Glutamatergic neuron (in vitro differentiated cells): ENCODE measurements around the gene SKOR1. TPM values are rescaled to one million over a fixed set of nuclear protein-coding genes. Genes with fewer than 3 reads are reported as not detected.

Source experiments
- DNase-seq: peaks from one replicate; pipeline ENCODE4 v3.0.0; 2022
- H3K27ac Mint-ChIP-seq: one replicate; pipeline ENCODE4 v1.8.0; 2020; ENCODE audit warnings: mild to moderate bottlenecking, mixed read lengths, inconsistent platforms; ENCODE audit not compliant: unreplicated experiment
- H3K27me3 Mint-ChIP-seq: one replicate; pipeline ENCODE4 v1.8.0; 2020; ENCODE audit warnings: mild to moderate bottlenecking, moderate library complexity, mixed read lengths, inconsistent platforms; ENCODE audit not compliant: unreplicated experiment
- H3K36me3 Mint-ChIP-seq: one replicate; pipeline ENCODE4 v1.8.0; 2020; ENCODE audit warnings: mild to moderate bottlenecking, mixed read lengths, inconsistent platforms; ENCODE audit not compliant: unreplicated experiment
- H3K4me1 Mint-ChIP-seq: one replicate; pipeline ENCODE4 v1.8.0; 2020; ENCODE audit warnings: mild to moderate bottlenecking, low read depth, mixed read lengths, inconsistent platforms; ENCODE audit not compliant: unreplicated experiment
- H3K4me3 Mint-ChIP-seq: one replicate; pipeline ENCODE4 v1.8.0; 2020; ENCODE audit warnings: mild to moderate bottlenecking, mixed read lengths, inconsistent platforms; ENCODE audit not compliant: unreplicated experiment
- H3K9me3 Mint-ChIP-seq: one replicate; pipeline ENCODE4 v1.8.0; 2020; ENCODE audit warnings: mild to moderate bottlenecking, moderate library complexity, mixed read lengths, inconsistent platforms; ENCODE audit not compliant: unreplicated experiment
- CTCF ChIP-seq: fragments of 200-600 bp; sonication (generic); IDR thresholded peaks from one replicate; pipeline ENCODE4 v1.5.0; 2021; ENCODE audit not compliant: partially characterized antibody, unreplicated experiment
- total RNA-seq: library from RNA; stranded (reverse); fragmentation: NEBNext Ultra II Directional; extraction: Animal tissue kit (Norgen Biotek cat#: 25700); gene quantifications from one replicate; pipeline ENCODE4 v1.2.1, GENCODE V29; 2021; ENCODE audit not compliant: unreplicated experiment

SKOR1 gene
- total RNA-seq, 1 donor from 2014 or later: 4.0 TPM

DNA sequence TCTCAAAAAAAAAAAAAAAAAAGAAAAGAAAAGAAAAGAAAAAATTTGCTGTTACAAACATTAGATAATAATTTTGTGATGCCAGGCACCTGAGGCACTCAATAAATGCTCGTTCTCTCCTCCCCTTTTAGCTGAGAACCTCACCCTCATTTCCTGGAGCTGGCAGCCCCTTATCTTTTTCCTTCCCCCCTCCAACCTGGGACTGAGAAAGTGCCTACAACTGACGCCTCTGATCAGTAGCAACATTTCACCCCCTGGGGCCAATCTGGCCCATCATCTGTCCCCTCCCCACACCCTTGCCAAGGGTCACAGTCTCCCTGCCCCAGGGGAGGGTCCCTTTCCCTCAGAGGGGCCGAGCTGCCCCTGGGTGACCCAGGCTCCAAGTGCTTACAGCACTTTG is 27.1 kb downstream of the SKOR1 start:
- H3K27me3 Mint-ChIP-seq: no peaks in the 10 kb centered on the region
- no peak for DNase-seq
- no peaks in the 10 kb centered on the region for H3K9me3 Mint-ChIP-seq
- TF ChIP-seq CTCF: no peak
- H3K4me3 Mint-ChIP-seq: no peak overlapping the region
- H3K27ac Mint-ChIP-seq: no peak overlapping the region
- H3K36me3 Mint-ChIP-seq: no peaks in the 10 kb centered on the region
- peaks cover 6% of the 10 kb centered on the region for H3K4me1 Mint-ChIP-seq

- no peak for DNase-seq
- Mint-ChIP-seq H3K27ac (no peak overlapping the region), H3K4me3 (no peak overlapping the region), H3K27me3 (no peaks in the 10 kb centered on the region), H3K4me1 (peaks cover 6% of the 10 kb centered on the region), H3K36me3 (no peaks in the 10 kb centered on the region), H3K9me3 (no peaks in the 10 kb centered on the region)
- no peak for TF ChIP-seq CTCF
These were observed 28.1 kb downstream of the SKOR1 start for GRCh38 chr15:67853454-67853853.

DNA sequence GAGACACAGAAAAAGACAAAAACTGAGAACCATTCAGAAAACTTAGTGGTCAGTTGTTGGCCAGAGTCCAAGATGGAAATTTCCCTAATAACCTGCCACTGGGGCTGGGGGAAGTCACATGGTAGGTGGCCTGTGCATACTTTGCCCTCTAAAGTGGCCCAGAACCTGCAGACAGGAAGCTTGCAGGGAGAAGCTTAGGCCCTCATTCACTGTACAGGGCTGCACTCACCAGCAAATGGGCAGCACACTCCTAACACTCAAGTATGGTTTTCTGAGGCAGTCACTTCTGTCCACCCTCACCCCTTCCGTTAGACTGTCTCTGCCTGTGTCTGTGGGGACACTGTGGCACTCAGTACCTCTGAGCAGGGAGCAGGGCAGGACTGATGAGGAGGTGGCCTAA is 29.0 kb downstream of the SKOR1 start:
- Mint-ChIP-seq H3K27ac (no peak overlapping the region), H3K4me1 (peaks cover 7% of the 10 kb centered on the region), H3K4me3 (no peak overlapping the region), H3K9me3 (no peaks in the 10 kb centered on the region), H3K27me3 (no peaks in the 10 kb centered on the region), H3K36me3 (no peaks in the 10 kb centered on the region)
- no peak for TF ChIP-seq CTCF
- DNase-seq: no peak

DNA sequence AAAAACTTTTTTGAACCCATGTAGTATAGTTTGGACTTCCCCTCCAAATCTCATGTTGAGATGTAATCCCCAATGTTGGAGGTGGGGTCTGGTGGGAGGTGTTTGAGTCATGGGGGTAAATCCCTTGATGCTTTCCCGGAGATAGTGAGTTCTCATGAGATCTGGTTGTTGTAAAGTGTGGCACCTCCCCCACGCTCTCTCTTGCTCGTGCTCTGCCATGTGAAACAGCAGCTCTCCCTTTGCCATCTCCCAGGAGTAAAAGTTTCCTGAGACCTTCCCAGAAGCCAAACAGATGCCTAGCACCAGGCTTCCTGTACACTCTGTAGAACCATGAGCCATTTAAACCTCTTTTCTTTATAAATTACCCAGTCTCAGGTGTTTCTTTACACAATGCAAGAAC is 30.5 kb downstream of the SKOR1 start:
- Mint-ChIP-seq H3K4me1 (peaks cover 14% of the 10 kb centered on the region), H3K4me3 (no peak overlapping the region), H3K27me3 (no peaks in the 10 kb centered on the region), H3K9me3 (peaks cover 3% of the 10 kb centered on the region), H3K27ac (no peak overlapping the region), H3K36me3 (no peaks in the 10 kb centered on the region)
- no peak for TF ChIP-seq CTCF
- DNase-seq: no peak

DNA sequence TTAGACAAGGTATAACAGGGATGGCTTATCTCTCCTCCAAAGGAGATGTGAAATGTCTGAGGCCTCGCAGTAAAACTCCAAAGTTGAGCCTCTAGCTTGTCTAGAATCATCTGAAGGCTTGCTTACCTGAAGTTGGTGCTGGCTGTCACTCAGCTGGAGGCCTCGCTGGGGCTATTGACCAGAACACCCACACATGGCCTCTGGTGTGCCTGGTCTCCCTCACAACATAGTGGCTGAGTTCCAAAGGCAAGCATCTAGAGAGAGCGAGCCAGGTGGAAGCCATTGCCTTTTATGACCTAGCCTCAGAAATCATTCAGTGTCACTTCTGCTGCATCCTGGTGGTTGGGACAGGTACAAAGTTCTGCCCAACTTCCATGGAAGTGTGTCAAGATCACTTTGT is 31.9 kb downstream of the SKOR1 start:
- no peaks in the 10 kb centered on the region for H3K36me3 Mint-ChIP-seq
- no peak overlapping the region for H3K4me3 Mint-ChIP-seq
- H3K4me1 Mint-ChIP-seq: peaks cover 14% of the 10 kb centered on the region
- no peaks in the 10 kb centered on the region for H3K27me3 Mint-ChIP-seq
- H3K27ac Mint-ChIP-seq: no peak overlapping the region
- no peak for DNase-seq
- no peak for TF ChIP-seq CTCF
- H3K9me3 Mint-ChIP-seq: peaks cover 3% of the 10 kb centered on the region
